H9 (cell line): ENCODE measurements around the gene SPRED3. TPM values are rescaled to one million over a fixed set of nuclear protein-coding genes. Genes with fewer than 3 reads are reported as not detected.

Source experiments
- DNase-seq: peaks from one replicate; pipeline ENCODE4 v3.0.0-alpha.2; 2017
- H2AFZ ChIP-seq: one replicate; pipeline ENCODE4 v1.6.1; 2013; ENCODE audit warnings: mild to moderate bottlenecking, low read length, control low read depth, moderate library complexity
- H2AK5ac ChIP-seq: 2 replicates; pipeline ENCODE4 v1.6.1; 2013; ENCODE audit warnings: low read length, control low read depth, mixed read lengths; ENCODE audit not compliant: insufficient read length
- H2BK120ac ChIP-seq: one replicate; pipeline ENCODE4 v1.6.1; 2013; ENCODE audit warnings: low read depth, mild to moderate bottlenecking, low read length, control low read depth, inconsistent platforms; ENCODE audit not compliant: poor library complexity, severe bottlenecking
- H2BK12ac ChIP-seq: 2 replicates; pipeline ENCODE4 v1.6.1; 2013; ENCODE audit warnings: low read length, control low read depth, mixed read lengths, low read depth; ENCODE audit not compliant: insufficient read length
- H2BK15ac ChIP-seq: 2 replicates; pipeline ENCODE4 v1.6.1; 2013; ENCODE audit warnings: low read depth, low read length, control low read depth
- H2BK20ac ChIP-seq: one replicate; pipeline ENCODE4 v1.6.1; 2013; ENCODE audit warnings: low read depth, mild to moderate bottlenecking, low read length, control low read depth, inconsistent platforms; ENCODE audit not compliant: poor library complexity, severe bottlenecking
- H2BK5ac ChIP-seq: 2 replicates; pipeline ENCODE4 v1.6.1; 2013; ENCODE audit warnings: low read length, control low read depth, mixed read lengths; ENCODE audit not compliant: insufficient read length
- H3K14ac ChIP-seq: 2 replicates; pipeline ENCODE4 v1.6.1; 2013; ENCODE audit warnings: low read length, control low read depth; ENCODE audit not compliant: insufficient read depth
- H3K18ac ChIP-seq: 2 replicates; pipeline ENCODE4 v1.6.1; 2013; ENCODE audit warnings: low read depth, mild to moderate bottlenecking, mixed read lengths, low read length, control low read depth; ENCODE audit not compliant: insufficient read length
- H3K23ac ChIP-seq: 2 replicates; pipeline ENCODE4 v1.6.1; 2013; ENCODE audit warnings: low read length, control low read depth, mixed read lengths, low read depth; ENCODE audit not compliant: insufficient read length
- H3K23me2 ChIP-seq: 2 replicates; pipeline ENCODE4 v1.6.1; 2013; ENCODE audit warnings: low read depth, mild to moderate bottlenecking, mixed read lengths, low read length, control low read depth; ENCODE audit not compliant: insufficient read length, poor library complexity, severe bottlenecking
- H3K27ac ChIP-seq: 2 replicates; pipeline ENCODE4 v1.5.1; 2013; ENCODE audit warnings: low read length, control low read depth, mixed read lengths, low read depth; ENCODE audit not compliant: insufficient read length
- H3K27me3 ChIP-seq: 2 replicates; pipeline ENCODE4 v1.6.1; 2013; ENCODE audit warnings: low read length, control low read depth, inconsistent platforms; ENCODE audit not compliant: insufficient read depth
- H3K4ac ChIP-seq: 2 replicates; pipeline ENCODE4 v1.6.1; 2013; ENCODE audit warnings: low read depth, mild to moderate bottlenecking, control low read depth, inconsistent platforms, low read length, moderate library complexity
- H3K4me1 ChIP-seq: 2 replicates; pipeline ENCODE4 v1.6.1; 2013; ENCODE audit warnings: low read length, control low read depth, inconsistent platforms; ENCODE audit not compliant: insufficient read depth
- H3K4me2 ChIP-seq: 2 replicates; pipeline ENCODE4 v1.6.1; 2013; ENCODE audit warnings: low read length, control low read depth, mixed read lengths; ENCODE audit not compliant: insufficient read length, insufficient read depth
- H3K56ac ChIP-seq: 2 replicates; pipeline ENCODE4 v1.6.1; 2013; ENCODE audit warnings: low read depth, mild to moderate bottlenecking, mixed read lengths, low read length, control low read depth; ENCODE audit not compliant: insufficient read length
- H3K79me1 ChIP-seq: 2 replicates; pipeline ENCODE4 v1.6.1; 2013; ENCODE audit warnings: low read depth, mild to moderate bottlenecking, moderate library complexity, low read length, control low read depth, inconsistent platforms; ENCODE audit not compliant: insufficient read depth, poor library complexity, severe bottlenecking
- H3K79me2 ChIP-seq: 2 replicates; pipeline ENCODE4 v1.6.1; 2013; ENCODE audit warnings: low read length, control low read depth, inconsistent platforms; ENCODE audit not compliant: insufficient read depth
- H3K9ac ChIP-seq: 2 replicates; pipeline ENCODE4 v1.6.1; 2013; ENCODE audit warnings: low read length, control low read depth, mixed read lengths; ENCODE audit not compliant: insufficient read length; ENCODE audit errors: extremely low read depth
- H3K9me3 ChIP-seq: one replicate; pipeline ENCODE4 v1.6.1; 2013; ENCODE audit warnings: low read depth, low read length, inconsistent platforms; ENCODE audit not compliant: control insufficient read depth
- H3T11ph ChIP-seq: one replicate; pipeline ENCODE4 v1.6.1; 2013; ENCODE audit warnings: mild to moderate bottlenecking, low read length, control low read depth, inconsistent platforms
- H4K20me1 ChIP-seq: one replicate; pipeline ENCODE4 v1.6.1; 2013; ENCODE audit not compliant: control insufficient read depth, insufficient read length, insufficient read depth
- H4K5ac ChIP-seq: 2 replicates; pipeline ENCODE4 v1.6.1; 2013; ENCODE audit warnings: low read depth, mild to moderate bottlenecking, mixed read lengths, low read length, control low read depth; ENCODE audit not compliant: insufficient read length
- H4K8ac ChIP-seq: replicated peaks from 2 replicates; pipeline ENCODE4 v1.6.1; 2013; ENCODE audit warnings: low read length, control low read depth, mixed read lengths, low read depth; ENCODE audit not compliant: insufficient read length
- H4K91ac ChIP-seq: 2 replicates; pipeline ENCODE4 v1.6.1; 2013; ENCODE audit warnings: low read depth, mild to moderate bottlenecking, moderate library complexity, mixed read lengths, low read length, control low read depth; ENCODE audit not compliant: insufficient read length
- H3K27ac Mint-ChIP-seq, 3 experiments: 2 replicates in 2 of 3; 3 replicates in 1 of 3; pipeline ENCODE4 v1.8.0; 2020 to 2021; ENCODE audit warnings: mixed read lengths in 3 of 3, mild to moderate bottlenecking in 1 of 3, moderate library complexity in 1 of 3
- H3K27me3 Mint-ChIP-seq: 2 replicates; pipeline ENCODE4 v1.8.0; 2021; ENCODE audit warnings: low read depth, mild to moderate bottlenecking, moderate library complexity, mixed read lengths
- H3K36me3 Mint-ChIP-seq, 3 experiments: 2 replicates in 2 of 3; 3 replicates in 1 of 3; pipeline ENCODE4 v1.8.0; 2020 to 2021; ENCODE audit warnings: low read depth in 3 of 3, mixed read lengths in 3 of 3; ENCODE audit not compliant: insufficient read depth in 1 of 3
- H3K4me1 Mint-ChIP-seq, 2 experiments: 2 replicates each; pipeline ENCODE4 v1.8.0; 2020; ENCODE audit warnings: mixed read lengths in 2 of 2
- H3K4me3 Mint-ChIP-seq, 2 experiments: 2 replicates in 1 of 2; 3 replicates in 1 of 2; pipeline ENCODE4 v1.8.0; 2020 to 2021; ENCODE audit warnings: mild to moderate bottlenecking in 2 of 2, mixed read lengths in 2 of 2, moderate library complexity in 1 of 2
- H3K9me3 Mint-ChIP-seq, 2 experiments: 2 replicates in 1 of 2; 3 replicates in 1 of 2; pipeline ENCODE4 v1.8.0; 2020; ENCODE audit warnings: mild to moderate bottlenecking in 2 of 2, mixed read lengths in 2 of 2, moderate library complexity in 1 of 2
- WGBS: extraction: QIAGEN DNeasy Blood & Tissue Kit; methylation state at CpG from one replicate; pipeline ENCODE4 v1.1.7; 2013; ENCODE audit warnings: missing lambda C conversion rate, low lambda C conversion rate, mixed read lengths; ENCODE audit not compliant: insufficient read length; ENCODE audit errors: extremely low coverage; 5-methylcytosine and 5-hydroxymethylcytosine counted together
- total RNA-seq: library from RNA; stranded (reverse); gene quantifications from 2 replicates; pipeline ENCODE4 v1.2.1, GENCODE V29; 2021
- TF ChIP-seq, protein P1 (sequence below): fragments of 200-600 bp; sonication (generic); conservative IDR thresholded peaks from 3 replicates; pipeline ENCODE4 v1.8.0; 2021; ENCODE audit warnings: antibody characterized with exemption, mild to moderate bottlenecking

Gene SPRED3
- total RNA-seq, 1 experiment from 2014 or later: 16.4 TPM

DNA sequence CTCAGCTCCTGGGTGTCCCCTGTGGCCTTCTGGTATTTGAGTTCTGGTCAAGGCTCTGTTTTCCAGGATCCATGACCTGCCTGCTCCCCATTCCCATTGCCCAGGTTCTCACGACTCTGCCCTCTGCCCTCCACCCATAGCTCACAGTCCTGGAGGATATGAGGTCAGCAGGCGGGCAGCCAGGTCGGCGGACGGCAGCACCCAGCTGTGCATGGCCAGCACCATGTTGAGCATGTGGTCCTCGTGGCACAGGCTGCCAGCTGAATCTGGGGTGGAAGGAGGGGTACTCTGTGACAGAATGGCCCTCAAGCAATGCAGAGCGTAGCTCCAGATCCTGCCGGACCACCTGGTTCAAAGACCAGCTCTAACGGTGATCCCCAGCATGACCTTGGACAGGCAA, 32.4 kb downstream of the SPRED3 start:
- Histone ChIP-seq H4K20me1 (no peaks in the 10 kb centered on the region), H3T11ph (no peak overlapping the region), H4K91ac (no peak overlapping the region), H2BK20ac (no peak overlapping the region), H3K14ac (no peak overlapping the region), H3K4me1 (no peaks in the 10 kb centered on the region; the same call in 1 of the 2 replicates), H3K18ac (no peak overlapping the region), H2AK5ac (no peak overlapping the region), H4K8ac (no peak overlapping the region), H3K9ac (no peak overlapping the region), H3K23ac (no peak overlapping the region), H3K23me2 (peaks cover 14% of the 10 kb centered on the region), H3K56ac (no peak overlapping the region), H2BK12ac (no peak overlapping the region), H2BK5ac (no peak overlapping the region), H4K5ac (no peak overlapping the region), H3K4me2 (no peak overlapping the region), H3K27ac (no peak overlapping the region), H3K79me1 (no peaks in the 10 kb centered on the region), H2BK120ac (no peak overlapping the region), H3K4ac (no peak overlapping the region), H3K79me2 (no peaks in the 10 kb centered on the region), H3K9me3 (no peaks in the 10 kb centered on the region), H2AFZ (no peak overlapping the region), H3K27me3 (no peaks in the 10 kb centered on the region), H2BK15ac (no peak overlapping the region)
- no peaks in the 10 kb centered on the region for H3K9me3 Mint-ChIP-seq
- H3K4me1 Mint-ChIP-seq: peaks cover 12 to 17% of the 10 kb centered on the region in 2 experiments
- no peak overlapping the region for H3K27ac Mint-ChIP-seq
- peaks cover 29% of the 10 kb centered on the region for H3K27me3 Mint-ChIP-seq
- no peak overlapping the region for H3K4me3 Mint-ChIP-seq
- WGBS: no CpG with 5 or more reads among the region's 9 CpGs
- TF ChIP-seq, protein P1, sequence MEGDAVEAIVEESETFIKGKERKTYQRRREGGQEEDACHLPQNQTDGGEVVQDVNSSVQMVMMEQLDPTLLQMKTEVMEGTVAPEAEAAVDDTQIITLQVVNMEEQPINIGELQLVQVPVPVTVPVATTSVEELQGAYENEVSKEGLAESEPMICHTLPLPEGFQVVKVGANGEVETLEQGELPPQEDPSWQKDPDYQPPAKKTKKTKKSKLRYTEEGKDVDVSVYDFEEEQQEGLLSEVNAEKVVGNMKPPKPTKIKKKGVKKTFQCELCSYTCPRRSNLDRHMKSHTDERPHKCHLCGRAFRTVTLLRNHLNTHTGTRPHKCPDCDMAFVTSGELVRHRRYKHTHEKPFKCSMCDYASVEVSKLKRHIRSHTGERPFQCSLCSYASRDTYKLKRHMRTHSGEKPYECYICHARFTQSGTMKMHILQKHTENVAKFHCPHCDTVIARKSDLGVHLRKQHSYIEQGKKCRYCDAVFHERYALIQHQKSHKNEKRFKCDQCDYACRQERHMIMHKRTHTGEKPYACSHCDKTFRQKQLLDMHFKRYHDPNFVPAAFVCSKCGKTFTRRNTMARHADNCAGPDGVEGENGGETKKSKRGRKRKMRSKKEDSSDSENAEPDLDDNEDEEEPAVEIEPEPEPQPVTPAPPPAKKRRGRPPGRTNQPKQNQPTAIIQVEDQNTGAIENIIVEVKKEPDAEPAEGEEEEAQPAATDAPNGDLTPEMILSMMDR: no peak
- no peak for DNase-seq
- H3K36me3 Mint-ChIP-seq: no peaks in the 10 kb centered on the region
